Parathyroid adenoma (tissue), 2 donors: ENCODE results near the gene FAM78B.
A peak's percentile ranks its signal among the peaks of the same experiment; 100 is the strongest.

Experiments
- H2AFZ ChIP-seq: fragments of 300-600 bp; sonication (generic); one replicate; pipeline ENCODE4 v1.7.0; 2017; ENCODE audit warnings: antibody characterized with exemption, mild to moderate bottlenecking
- H3K27ac ChIP-seq: fragments of 300-600 bp; sonication (generic); one replicate; pipeline ENCODE4 v1.7.0; 2017
- H3K27me3 ChIP-seq: fragments of 300-600 bp; sonication (generic); one replicate; pipeline ENCODE4 v1.7.0; 2017; ENCODE audit warnings: low read length; ENCODE audit not compliant: control insufficient read depth, insufficient read depth
- H3K36me3 ChIP-seq: fragments of 300-600 bp; sonication (generic); one replicate; pipeline ENCODE4 v1.7.0; 2017; ENCODE audit warnings: low read length; ENCODE audit not compliant: control insufficient read depth, insufficient read depth
- H3K4me1 ChIP-seq: fragments of 300-600 bp; sonication (generic); one replicate; pipeline ENCODE4 v1.7.0; 2017; ENCODE audit warnings: control low read depth
- H3K4me2 ChIP-seq: fragments of 300-600 bp; sonication (generic); one replicate; pipeline ENCODE4 v1.7.0; 2017; ENCODE audit warnings: low read length
- H3K4me3 ChIP-seq: fragments of 300-600 bp; sonication (generic); one replicate; pipeline ENCODE4 v1.7.0; 2017; ENCODE audit warnings: low read depth, low read length
- H3K79me2 ChIP-seq: fragments of 300-600 bp; sonication (generic); one replicate; pipeline ENCODE4 v1.7.0; 2017; ENCODE audit warnings: control low read depth
- H3K9ac ChIP-seq: fragments of 300-600 bp; sonication (generic); one replicate; pipeline ENCODE4 v1.7.0; 2017; ENCODE audit warnings: mild to moderate bottlenecking
- H3K9me3 ChIP-seq: fragments of 300-600 bp; sonication (generic); one replicate; pipeline ENCODE4 v1.7.0; 2017; ENCODE audit warnings: low read length; ENCODE audit not compliant: control insufficient read depth
- TF ChIP-seq, protein P1 (sequence below): fragments of 300-600 bp; sonication (generic); IDR thresholded peaks from one replicate; pipeline ENCODE4 v1.7.0; 2017; ENCODE audit warnings: antibody characterized with exemption, mild to moderate bottlenecking
- donor health status: primary hyperparathyroidism.

FAM78B gene

DNA sequence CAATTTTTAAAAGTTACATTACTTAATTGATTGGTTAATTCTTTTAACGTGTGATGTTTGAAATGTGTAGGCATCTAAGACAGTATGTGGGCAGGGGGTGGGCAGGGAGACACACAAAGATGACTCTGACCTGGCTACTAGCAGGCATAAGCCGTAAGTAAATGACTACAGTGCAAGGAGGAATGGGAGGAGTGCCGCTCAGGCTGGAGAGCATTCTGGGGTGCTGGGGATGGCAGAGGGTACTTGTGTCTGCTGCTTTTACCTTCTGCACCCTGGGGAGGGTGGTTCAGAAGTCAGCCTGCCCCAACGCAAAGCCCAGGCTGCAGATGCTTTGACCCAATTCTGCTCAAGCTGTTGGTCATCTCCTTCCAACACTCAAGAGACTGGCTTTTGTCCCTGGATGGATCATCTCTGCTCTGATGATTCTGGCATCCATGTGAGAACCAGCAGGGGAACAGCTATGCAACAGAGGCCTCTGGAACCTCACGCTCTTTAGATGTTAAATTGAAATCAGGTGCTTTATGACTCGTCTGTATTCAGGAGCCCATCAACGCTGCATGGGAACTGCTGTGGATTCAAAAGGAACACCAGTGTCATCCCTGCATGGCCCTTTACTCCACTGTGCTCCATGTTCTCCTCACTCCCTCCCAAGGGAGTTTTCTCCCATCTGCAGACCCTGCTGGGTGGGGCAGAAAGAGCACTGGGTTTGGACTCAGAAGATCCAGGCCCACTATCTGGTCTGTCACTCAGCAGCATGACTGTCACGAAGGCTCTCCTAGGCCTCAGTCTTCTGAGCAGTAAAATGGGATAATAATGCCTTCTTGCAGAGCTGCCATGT, 78.8 kb downstream of the FAM78B start:
- Histone ChIP-seq H3K4me1 (peaks cover 26% of the 10 kb centered on the region), H3K9me3 (no peaks in the 10 kb centered on the region), H3K27me3 (no peaks in the 10 kb centered on the region), H3K4me3 (no peak overlapping the region), H3K27ac (no peak overlapping the region), H3K9ac (no peak overlapping the region), H3K4me2 (no peak overlapping the region), H3K79me2 (peaks cover 2% of the 10 kb centered on the region), H2AFZ (no peak overlapping the region), H3K36me3 (no peaks in the 10 kb centered on the region)
- TF ChIP-seq, protein P1, sequence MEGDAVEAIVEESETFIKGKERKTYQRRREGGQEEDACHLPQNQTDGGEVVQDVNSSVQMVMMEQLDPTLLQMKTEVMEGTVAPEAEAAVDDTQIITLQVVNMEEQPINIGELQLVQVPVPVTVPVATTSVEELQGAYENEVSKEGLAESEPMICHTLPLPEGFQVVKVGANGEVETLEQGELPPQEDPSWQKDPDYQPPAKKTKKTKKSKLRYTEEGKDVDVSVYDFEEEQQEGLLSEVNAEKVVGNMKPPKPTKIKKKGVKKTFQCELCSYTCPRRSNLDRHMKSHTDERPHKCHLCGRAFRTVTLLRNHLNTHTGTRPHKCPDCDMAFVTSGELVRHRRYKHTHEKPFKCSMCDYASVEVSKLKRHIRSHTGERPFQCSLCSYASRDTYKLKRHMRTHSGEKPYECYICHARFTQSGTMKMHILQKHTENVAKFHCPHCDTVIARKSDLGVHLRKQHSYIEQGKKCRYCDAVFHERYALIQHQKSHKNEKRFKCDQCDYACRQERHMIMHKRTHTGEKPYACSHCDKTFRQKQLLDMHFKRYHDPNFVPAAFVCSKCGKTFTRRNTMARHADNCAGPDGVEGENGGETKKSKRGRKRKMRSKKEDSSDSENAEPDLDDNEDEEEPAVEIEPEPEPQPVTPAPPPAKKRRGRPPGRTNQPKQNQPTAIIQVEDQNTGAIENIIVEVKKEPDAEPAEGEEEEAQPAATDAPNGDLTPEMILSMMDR = no peak

GRCh38 chr1:166086113-166086883, 80.5 kb downstream of the FAM78B start:
- Histone ChIP-seq H3K9ac (no peak overlapping the region), H3K27me3 (no peaks in the 10 kb centered on the region), H3K4me2 (no peak overlapping the region), H3K4me1 (peaks cover 28% of the 10 kb centered on the region), H3K79me2 (peaks cover 2% of the 10 kb centered on the region), H3K4me3 (no peak overlapping the region), H3K9me3 (no peaks in the 10 kb centered on the region), H3K27ac (peak overlapping the region; percentile 11), H2AFZ (no peak overlapping the region), H3K36me3 (no peaks in the 10 kb centered on the region)
- TF ChIP-seq, protein P1 = no peak

GRCh38 chr1:166084613-166085012, 82.2 kb downstream of the FAM78B start:
- H3K4me3 ChIP-seq = no peak overlapping the region
- H3K9ac ChIP-seq = no peak overlapping the region
- H3K4me1 ChIP-seq = peaks cover 26% of the 10 kb centered on the region
- H3K9me3 ChIP-seq = no peaks in the 10 kb centered on the region
- H3K4me2 ChIP-seq = no peak overlapping the region
- H3K36me3 ChIP-seq = no peaks in the 10 kb centered on the region
- no peaks in the 10 kb centered on the region for H3K79me2 ChIP-seq
- TF ChIP-seq, protein P1 = no peak
- no peak overlapping the region for H3K27ac ChIP-seq
- H3K27me3 ChIP-seq = no peaks in the 10 kb centered on the region
- H2AFZ ChIP-seq = no peak overlapping the region

- no peaks in the 10 kb centered on the region for H3K9me3 ChIP-seq
- TF ChIP-seq, protein P1 = no peak
Measured at GRCh38 chr1:166083887-166084286, 82.9 kb downstream of the FAM78B start.

More at GRCh38 chr1:166083887-166084286, 82.9 kb downstream of the FAM78B start:
- Histone ChIP-seq H3K4me2 (no peak overlapping the region), H3K79me2 (no peaks in the 10 kb centered on the region), H3K27ac (no peak overlapping the region), H2AFZ (no peak overlapping the region), H3K4me3 (no peak overlapping the region), H3K9ac (no peak overlapping the region), H3K27me3 (no peaks in the 10 kb centered on the region), H3K4me1 (peaks cover 22% of the 10 kb centered on the region), H3K36me3 (no peaks in the 10 kb centered on the region)
